ENCODE results near the gene TPPP2.
A peak's percentile ranks its signal among the peaks of the same experiment; 100 is the strongest.

Gene TPPP2

DNA sequence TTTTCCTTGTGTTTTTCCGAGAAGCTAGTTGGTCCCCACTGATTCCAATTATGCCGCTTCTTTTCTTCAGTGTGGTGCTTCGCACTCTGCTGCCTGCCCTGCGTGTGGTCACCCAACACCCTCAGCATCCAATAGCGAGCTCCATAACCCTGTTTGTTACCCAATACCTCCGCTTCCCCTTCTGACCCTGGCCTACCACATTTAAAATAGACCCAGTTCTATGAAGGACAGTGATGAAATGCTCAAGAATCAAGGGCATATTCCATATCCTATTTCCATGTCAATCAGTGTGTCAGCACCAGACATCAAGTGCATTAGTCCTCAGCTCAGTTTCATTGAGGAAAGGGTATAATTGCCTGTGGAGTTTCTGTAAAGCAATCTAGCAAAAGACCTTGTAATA is 14.7 kb upstream of the TPPP2 start:
- no peaks in the 10 kb centered on the region for H3K27me3 ChIP-seq
- H4K20me1 ChIP-seq: no peaks in the 10 kb centered on the region
- H3K9ac ChIP-seq: no peak overlapping the region
- no peak overlapping the region for H3K4me2 ChIP-seq
- no peak overlapping the region for H3K27ac ChIP-seq
- no peaks in the 10 kb centered on the region for H3K4me1 ChIP-seq
- H3K9me3 ChIP-seq: no peaks in the 10 kb centered on the region
- no peak overlapping the region for H3K4me3 ChIP-seq
- H3K36me3 ChIP-seq: peaks cover 26% of the 10 kb centered on the region
- no peak for TF ChIP-seq Cebpa-rat (IDR thresholded peaks at IDR 0.05)

- no peak overlapping the region for H3K27ac ChIP-seq
- no peaks in the 10 kb centered on the region for H3K9me3 ChIP-seq
- H3K4me1 ChIP-seq: no peaks in the 10 kb centered on the region
- H3K4me2 ChIP-seq: no peak overlapping the region
- peaks cover 32% of the 10 kb centered on the region for H3K36me3 ChIP-seq
- H3K9ac ChIP-seq: no peak overlapping the region
- no peak overlapping the region for H3K4me3 ChIP-seq
- H3K27me3 ChIP-seq: no peaks in the 10 kb centered on the region
- H4K20me1 ChIP-seq: no peaks in the 10 kb centered on the region
- no peak for TF ChIP-seq Cebpa-rat (IDR thresholded peaks at IDR 0.05)
Observed at GRCh38 chr14:21016413-21017190, 13.4 kb upstream of the TPPP2 start.

DNA sequence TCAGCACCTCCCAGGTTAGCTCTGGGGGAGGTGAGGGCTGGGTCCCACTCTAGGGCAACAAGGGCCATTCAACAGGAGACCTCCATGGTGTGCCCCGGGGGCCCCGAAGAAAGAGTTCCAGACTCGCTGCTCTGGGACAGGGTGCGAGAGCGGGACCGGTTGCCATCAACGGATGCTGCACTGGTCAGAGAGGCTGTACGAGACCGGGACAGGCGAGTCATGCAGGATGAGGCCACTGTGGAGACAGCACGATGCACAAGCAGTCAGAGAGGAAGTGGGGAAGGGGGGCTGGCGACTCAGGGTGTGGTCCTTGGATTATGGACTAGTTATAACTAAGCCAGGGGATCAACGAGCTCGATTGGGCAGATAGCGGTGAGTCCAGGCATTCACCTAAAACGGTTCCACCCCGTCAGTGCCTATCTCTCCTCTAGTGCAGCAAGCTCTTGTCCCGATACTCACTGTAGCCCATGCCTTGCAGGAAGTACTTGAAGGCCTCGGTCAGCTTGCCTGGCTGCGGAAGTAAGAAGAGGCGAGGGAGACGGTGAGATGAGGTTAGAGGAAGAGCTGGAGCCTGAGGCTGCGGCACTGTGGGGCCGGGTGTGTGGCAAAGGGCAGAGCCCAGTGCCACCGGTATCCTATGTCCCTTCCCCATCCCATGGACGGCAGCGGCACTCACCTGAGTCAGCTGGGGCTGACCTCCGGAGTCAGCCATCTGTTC is 12.3 kb upstream of the TPPP2 start:
- no peaks in the 10 kb centered on the region for H3K4me1 ChIP-seq
- no peak overlapping the region for H3K4me3 ChIP-seq
- H3K27me3 ChIP-seq: no peaks in the 10 kb centered on the region
- H3K27ac ChIP-seq: no peak overlapping the region
- H3K36me3 ChIP-seq: peaks cover 32% of the 10 kb centered on the region
- no peak overlapping the region for H3K4me2 ChIP-seq
- no peak for TF ChIP-seq Cebpa-rat (IDR thresholded peaks at IDR 0.05)
- no peaks in the 10 kb centered on the region for H4K20me1 ChIP-seq
- H3K9me3 ChIP-seq: no peaks in the 10 kb centered on the region
- H3K9ac ChIP-seq: no peak overlapping the region

DNA sequence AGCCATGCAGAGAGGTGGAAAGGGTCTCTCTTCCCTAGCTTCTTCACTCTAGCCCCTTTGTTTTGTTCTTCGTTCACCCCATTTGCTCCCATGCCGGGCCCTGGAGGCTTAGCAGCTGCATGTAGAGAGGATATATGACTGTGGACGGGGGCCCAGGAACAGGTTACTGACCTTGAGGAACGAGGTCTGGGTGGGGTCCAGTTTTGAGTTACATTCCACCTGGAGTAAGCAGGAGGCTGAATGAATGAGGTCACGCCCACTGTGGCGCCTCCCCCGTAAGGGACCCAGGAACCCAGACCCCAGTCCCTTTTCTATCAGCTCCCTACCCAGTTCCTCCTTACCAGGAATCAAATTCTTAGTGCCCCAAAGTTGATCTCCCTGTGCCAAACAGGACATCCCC is 11.7 kb upstream of the TPPP2 start:
- H3K4me1 ChIP-seq: peaks cover 3% of the 10 kb centered on the region

DNA sequence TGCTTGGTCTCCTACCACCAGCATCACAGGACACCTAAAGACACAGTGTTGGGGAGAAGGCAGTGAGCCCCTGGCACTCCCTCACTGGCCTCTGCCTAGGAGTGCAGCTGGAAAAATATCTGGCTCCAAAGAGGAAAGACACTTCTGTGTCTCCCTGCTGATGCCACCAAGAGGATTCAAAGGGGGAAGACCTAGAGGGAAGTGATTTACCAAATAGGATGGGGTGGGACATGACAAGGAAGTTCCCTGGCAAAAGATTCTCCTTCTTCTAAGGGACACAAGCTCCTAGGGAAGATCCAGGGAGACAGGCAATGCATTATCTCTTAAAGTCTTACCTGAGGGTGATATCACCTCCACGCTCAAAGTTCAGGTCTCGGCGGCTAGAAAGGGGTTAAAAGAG is 11.2 kb upstream of the TPPP2 start:
- peaks cover 32% of the 10 kb centered on the region for H3K36me3 ChIP-seq
- no peak for TF ChIP-seq Cebpa-rat (IDR thresholded peaks at IDR 0.05)
- H3K4me1 ChIP-seq: peaks cover 8% of the 10 kb centered on the region
- H3K4me3 ChIP-seq: no peak overlapping the region
- H3K27ac ChIP-seq: no peak overlapping the region
- H3K9me3 ChIP-seq: no peaks in the 10 kb centered on the region
- no peak overlapping the region for H3K4me2 ChIP-seq
- H4K20me1 ChIP-seq: no peaks in the 10 kb centered on the region
- no peak overlapping the region for H3K9ac ChIP-seq
- H3K27me3 ChIP-seq: no peaks in the 10 kb centered on the region

More for the DNA sequence above, 11.7 kb upstream of the TPPP2 start:
- Histone ChIP-seq H3K4me2 (no peak overlapping the region), H3K4me3 (no peak overlapping the region), H3K9ac (no peak overlapping the region), H3K27ac (no peak overlapping the region), H4K20me1 (no peaks in the 10 kb centered on the region), H3K36me3 (peaks cover 32% of the 10 kb centered on the region), H3K27me3 (no peaks in the 10 kb centered on the region), H3K9me3 (no peaks in the 10 kb centered on the region)
- TF ChIP-seq Cebpa-rat (IDR thresholded peaks at IDR 0.05): no peak

GRCh38 chr14:21019366-21019765 is 10.7 kb upstream of the TPPP2 start:
- H3K27ac ChIP-seq: no peak overlapping the region
- no peak overlapping the region for H3K9ac ChIP-seq
- no peaks in the 10 kb centered on the region for H3K9me3 ChIP-seq
- H3K27me3 ChIP-seq: no peaks in the 10 kb centered on the region
- H3K36me3 ChIP-seq: peaks cover 32% of the 10 kb centered on the region
- H3K4me1 ChIP-seq: peaks cover 14% of the 10 kb centered on the region
- H4K20me1 ChIP-seq: no peaks in the 10 kb centered on the region
- H3K4me2 ChIP-seq: no peak overlapping the region
- no peak for TF ChIP-seq Cebpa-rat (IDR thresholded peaks at IDR 0.05)
- H3K4me3 ChIP-seq: no peak overlapping the region

- no peaks in the 10 kb centered on the region for H3K27me3 ChIP-seq
- no peak overlapping the region for H3K4me3 ChIP-seq
- H3K9ac ChIP-seq: no peak overlapping the region
- H3K27ac ChIP-seq: no peak overlapping the region
- peaks cover 32% of the 10 kb centered on the region for H3K36me3 ChIP-seq
- no peak for TF ChIP-seq Cebpa-rat (IDR thresholded peaks at IDR 0.05)
- no peaks in the 10 kb centered on the region for H3K9me3 ChIP-seq
- H3K4me1 ChIP-seq: peaks cover 20% of the 10 kb centered on the region
- no peaks in the 10 kb centered on the region for H4K20me1 ChIP-seq
- no peak overlapping the region for H3K4me2 ChIP-seq
Observed at GRCh38 chr14:21020977-21021545, 9.0 kb upstream of the TPPP2 start.

DNA sequence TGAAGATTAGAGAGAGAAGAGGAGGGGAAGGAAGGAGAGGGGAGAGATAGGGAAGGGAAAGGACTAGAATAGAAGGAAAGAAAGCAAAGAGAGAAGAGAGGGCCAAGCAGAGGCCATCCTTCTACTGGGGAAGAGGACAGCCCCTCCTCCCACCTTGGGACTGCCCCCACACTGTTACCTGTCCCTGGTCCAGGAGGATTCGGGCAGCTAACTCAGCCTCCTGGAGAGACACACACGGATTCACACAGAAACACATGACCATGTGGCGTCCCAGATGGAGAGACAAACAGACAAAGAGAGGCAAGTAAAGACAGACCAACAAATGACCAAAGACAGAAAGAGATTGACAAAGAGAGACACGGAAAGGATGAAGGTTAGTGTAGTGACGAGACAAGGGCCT is 7.3 kb upstream of the TPPP2 start:
- H3K4me1 ChIP-seq: peaks cover 30% of the 10 kb centered on the region
- no peak for TF ChIP-seq Cebpa-rat (IDR thresholded peaks at IDR 0.05)
- H3K27me3 ChIP-seq: no peaks in the 10 kb centered on the region
- no peak overlapping the region for H3K9ac ChIP-seq
- H3K9me3 ChIP-seq: no peaks in the 10 kb centered on the region
- H3K4me2 ChIP-seq: 0 out of 2 replicates have a peak overlapping the region, but pooled peaks have one; percentile 94
- peaks cover 26% of the 10 kb centered on the region for H3K36me3 ChIP-seq
- no peaks in the 10 kb centered on the region for H4K20me1 ChIP-seq
- H3K27ac ChIP-seq: no peak overlapping the region
- H3K4me3 ChIP-seq: no peak overlapping the region

- no peaks in the 10 kb centered on the region for H3K27me3 ChIP-seq
- H3K4me1 ChIP-seq: peaks cover 30% of the 10 kb centered on the region
- H3K36me3 ChIP-seq: peaks cover 21% of the 10 kb centered on the region
- H3K9me3 ChIP-seq: no peaks in the 10 kb centered on the region
- TF ChIP-seq Cebpa-rat (IDR thresholded peaks at IDR 0.05): no peak
- H3K27ac ChIP-seq: no peak overlapping the region
- H3K4me2 ChIP-seq: peak overlapping the region; percentile 94; the same call in 1 of the 2 replicates
- H3K4me3 ChIP-seq: no peak overlapping the region
- no peaks in the 10 kb centered on the region for H4K20me1 ChIP-seq
- H3K9ac ChIP-seq: no peak overlapping the region
Observed at GRCh38 chr14:21023174-21023573, 6.8 kb upstream of the TPPP2 start.
